Suprapubic skin (tissue), 4 donors: ENCODE results near the gene ROBO1.

Experiments used
- CTCF ChIP-seq, 2 donors: fragments of 200-600 bp in 1 of 2; fragments of 450-650 bp in 1 of 2; sonication (generic) in 1 of 2; IDR thresholded peaks; one replicate each; pipeline ENCODE4 v1.5.1; 2016 to 2019; ENCODE audit warnings: antibody characterized with exemption in 2 of 2, mild to moderate bottlenecking in 1 of 2, moderate library complexity in 1 of 2
- POLR2A ChIP-seq, 2 donors: fragments of 450-650 bp; IDR thresholded peaks; one replicate each; pipeline ENCODE4 v1.6.1; 2017; ENCODE audit warnings: antibody characterized with exemption in 2 of 2, mild to moderate bottlenecking in 2 of 2, moderate library complexity in 2 of 2
- POLR2AphosphoS5 ChIP-seq, 3 donors: sonication (generic); formaldehyde crosslinking; IDR thresholded peaks; one replicate each; pipeline ENCODE4 v1.6.1; 2017; ENCODE audit warnings: antibody characterized with exemption in 3 of 3

GRCh38 chr3:78940626-78941025 is 827.2 kb downstream of the ROBO1 start:
- TF ChIP-seq CTCF (IDR thresholded peaks at IDR 0.05) (no peak), POLR2A (IDR thresholded peaks at IDR 0.05) (no peak), POLR2AphosphoS5 (IDR thresholded peaks at IDR 0.05) (no peak)
